KOPT-K1 (cell line): ENCODE results near the gene LEMD2.

ENCODE experiments used
- H3K27ac ChIP-seq: fragments of 200-600 bp; sonication (generic); 2 replicates; pipeline ENCODE4 v1.5.1; 2016; ENCODE audit warnings: antibody characterized with exemption, mild to moderate bottlenecking, low read depth, low read length; ENCODE audit not compliant: poor library complexity, severe bottlenecking
- H3K36me3 ChIP-seq: fragments of 200-600 bp; sonication (generic); 2 replicates; pipeline ENCODE4 v1.5.1; 2017; ENCODE audit warnings: antibody characterized with exemption, mild to moderate bottlenecking, low read length, moderate library complexity; ENCODE audit not compliant: insufficient read depth
- H3K9me3 ChIP-seq: fragments of 200-600 bp; sonication (generic); 2 replicates; pipeline ENCODE4 v1.5.1; 2017; ENCODE audit warnings: antibody characterized with exemption, low read length, mild to moderate bottlenecking; ENCODE audit not compliant: insufficient read depth, poor library complexity, severe bottlenecking

LEMD2 gene

GRCh38 chr6:33738153-33738552 is 50.8 kb downstream of the LEMD2 start:
- no peak overlapping the region for H3K27ac ChIP-seq
- no peaks in the 10 kb centered on the region for H3K36me3 ChIP-seq
- no peaks in the 10 kb centered on the region for H3K9me3 ChIP-seq

- H3K27ac ChIP-seq = no peak overlapping the region
- no peaks in the 10 kb centered on the region for H3K9me3 ChIP-seq
- H3K36me3 ChIP-seq = no peaks in the 10 kb centered on the region
Measured at GRCh38 chr6:33737267-33738026, 51.5 kb downstream of the LEMD2 start.

GRCh38 chr6:33735216-33735615 is 53.7 kb downstream of the LEMD2 start:
- Histone ChIP-seq H3K27ac (no peak overlapping the region), H3K36me3 (no peaks in the 10 kb centered on the region), H3K9me3 (no peaks in the 10 kb centered on the region)

- H3K36me3 ChIP-seq = no peaks in the 10 kb centered on the region
- H3K27ac ChIP-seq = no peak overlapping the region
- H3K9me3 ChIP-seq = no peaks in the 10 kb centered on the region
Measured at GRCh38 chr6:33733709-33734007, 55.3 kb downstream of the LEMD2 start.

GRCh38 chr6:33732817-33733708 is 55.9 kb downstream of the LEMD2 start:
- Histone ChIP-seq H3K36me3 (no peaks in the 10 kb centered on the region), H3K27ac (no peak overlapping the region), H3K9me3 (no peaks in the 10 kb centered on the region)

- H3K36me3 ChIP-seq = no peaks in the 10 kb centered on the region
- no peaks in the 10 kb centered on the region for H3K9me3 ChIP-seq
- H3K27ac ChIP-seq = no peak overlapping the region
Measured at GRCh38 chr6:33732385-33732784, 56.5 kb downstream of the LEMD2 start.

GRCh38 chr6:33731751-33732282 is 57.1 kb downstream of the LEMD2 start:
- Histone ChIP-seq H3K9me3 (no peaks in the 10 kb centered on the region), H3K36me3 (no peaks in the 10 kb centered on the region), H3K27ac (no peak overlapping the region)

- no peaks in the 10 kb centered on the region for H3K36me3 ChIP-seq
- H3K27ac ChIP-seq = no peak overlapping the region
- no peaks in the 10 kb centered on the region for H3K9me3 ChIP-seq
Measured at GRCh38 chr6:33731035-33731434, 57.9 kb downstream of the LEMD2 start.

- Histone ChIP-seq H3K27ac (no peak overlapping the region), H3K36me3 (no peaks in the 10 kb centered on the region), H3K9me3 (no peaks in the 10 kb centered on the region)
Measured at GRCh38 chr6:33730611-33731010, 58.3 kb downstream of the LEMD2 start.

- no peaks in the 10 kb centered on the region for H3K9me3 ChIP-seq
- no peaks in the 10 kb centered on the region for H3K36me3 ChIP-seq
- no peak overlapping the region for H3K27ac ChIP-seq
Measured at GRCh38 chr6:33729059-33729458, 59.9 kb downstream of the LEMD2 start.

- no peaks in the 10 kb centered on the region for H3K36me3 ChIP-seq
- H3K9me3 ChIP-seq = no peaks in the 10 kb centered on the region
- no peak overlapping the region for H3K27ac ChIP-seq
Measured at GRCh38 chr6:33728438-33728837, 60.5 kb downstream of the LEMD2 start.

- H3K9me3 ChIP-seq = no peaks in the 10 kb centered on the region
- H3K36me3 ChIP-seq = no peaks in the 10 kb centered on the region
- H3K27ac ChIP-seq = no peak overlapping the region
Measured at GRCh38 chr6:33727932-33728331, 61.0 kb downstream of the LEMD2 start.

GRCh38 chr6:33727126-33727525 is 61.8 kb downstream of the LEMD2 start:
- Histone ChIP-seq H3K9me3 (no peaks in the 10 kb centered on the region), H3K27ac (no peak overlapping the region)

GRCh38 chr6:33726696-33727095 is 62.2 kb downstream of the LEMD2 start:
- Histone ChIP-seq H3K36me3 (no peaks in the 10 kb centered on the region), H3K9me3 (no peaks in the 10 kb centered on the region), H3K27ac (no peak overlapping the region)

More at GRCh38 chr6:33727126-33727525, 61.8 kb downstream of the LEMD2 start:
- H3K36me3 ChIP-seq = no peaks in the 10 kb centered on the region

GRCh38 chr6:33725891-33726673 is 62.8 kb downstream of the LEMD2 start:
- Histone ChIP-seq H3K36me3 (no peaks in the 10 kb centered on the region), H3K9me3 (no peaks in the 10 kb centered on the region), H3K27ac (no peak overlapping the region)
